ENCODE measurements around the gene RGS4. TPM values are rescaled to one million over a fixed set of nuclear protein-coding genes. Genes with fewer than 3 reads are reported as not detected.

Gene RGS4
- total RNA-seq, 1 donor = 63.9 TPM

DNA sequence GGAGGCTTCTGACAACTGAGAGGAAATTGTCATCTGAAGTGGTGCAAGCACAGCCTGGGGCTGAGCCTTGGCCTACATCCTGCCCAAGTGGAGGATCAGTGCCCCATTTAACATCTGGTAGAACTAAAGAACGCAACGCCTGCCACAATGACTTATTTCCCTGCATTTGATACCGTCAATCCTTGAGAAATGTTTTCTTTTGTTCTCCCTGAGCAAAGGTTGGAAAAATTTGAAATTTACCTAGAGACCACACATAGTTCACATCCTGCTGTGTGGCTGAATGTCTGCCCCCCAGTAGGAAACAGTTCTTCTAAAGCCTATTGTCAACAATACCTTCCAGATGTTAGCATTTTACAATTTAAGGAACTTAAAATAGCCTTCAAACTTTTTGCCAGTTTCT lies 5.6 kb upstream of the RGS4 start:
- no peak for DNase-seq (ENCODE audit: low read depth)
- TF ChIP-seq, protein P1, sequence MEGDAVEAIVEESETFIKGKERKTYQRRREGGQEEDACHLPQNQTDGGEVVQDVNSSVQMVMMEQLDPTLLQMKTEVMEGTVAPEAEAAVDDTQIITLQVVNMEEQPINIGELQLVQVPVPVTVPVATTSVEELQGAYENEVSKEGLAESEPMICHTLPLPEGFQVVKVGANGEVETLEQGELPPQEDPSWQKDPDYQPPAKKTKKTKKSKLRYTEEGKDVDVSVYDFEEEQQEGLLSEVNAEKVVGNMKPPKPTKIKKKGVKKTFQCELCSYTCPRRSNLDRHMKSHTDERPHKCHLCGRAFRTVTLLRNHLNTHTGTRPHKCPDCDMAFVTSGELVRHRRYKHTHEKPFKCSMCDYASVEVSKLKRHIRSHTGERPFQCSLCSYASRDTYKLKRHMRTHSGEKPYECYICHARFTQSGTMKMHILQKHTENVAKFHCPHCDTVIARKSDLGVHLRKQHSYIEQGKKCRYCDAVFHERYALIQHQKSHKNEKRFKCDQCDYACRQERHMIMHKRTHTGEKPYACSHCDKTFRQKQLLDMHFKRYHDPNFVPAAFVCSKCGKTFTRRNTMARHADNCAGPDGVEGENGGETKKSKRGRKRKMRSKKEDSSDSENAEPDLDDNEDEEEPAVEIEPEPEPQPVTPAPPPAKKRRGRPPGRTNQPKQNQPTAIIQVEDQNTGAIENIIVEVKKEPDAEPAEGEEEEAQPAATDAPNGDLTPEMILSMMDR (IDR thresholded peaks at IDR 0.05; ENCODE audit: insufficient read depth, low read depth, low read length) = no peak
- no peak overlapping the region for H3K4me3 ChIP-seq (ENCODE audit: low read depth, low read length)

DNA sequence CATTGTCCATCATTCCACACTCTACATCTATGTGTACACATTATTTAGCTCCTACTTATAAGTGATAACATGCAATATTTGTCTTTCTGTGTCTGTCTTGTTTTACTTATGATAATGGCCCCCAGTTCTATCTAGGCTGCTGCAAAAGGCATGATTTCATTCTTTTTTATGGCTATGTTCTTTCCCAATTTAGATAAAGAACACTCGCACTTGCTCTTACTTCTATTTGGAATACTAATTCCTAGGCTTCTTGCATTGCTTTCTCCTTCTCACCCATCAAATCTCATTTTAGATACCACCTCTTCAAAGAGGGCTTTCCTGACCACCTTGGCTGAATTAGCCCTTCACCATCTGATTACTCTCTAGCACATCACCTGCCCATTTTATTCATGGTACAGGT lies 3.0 kb upstream of the RGS4 start:
- DNase-seq (ENCODE audit: low read depth) = no peak
- TF ChIP-seq, protein P1 (IDR thresholded peaks at IDR 0.05; ENCODE audit: insufficient read depth, low read depth, low read length) = no peak
- H3K4me3 ChIP-seq (ENCODE audit: low read depth, low read length) = no peak overlapping the region

DNA sequence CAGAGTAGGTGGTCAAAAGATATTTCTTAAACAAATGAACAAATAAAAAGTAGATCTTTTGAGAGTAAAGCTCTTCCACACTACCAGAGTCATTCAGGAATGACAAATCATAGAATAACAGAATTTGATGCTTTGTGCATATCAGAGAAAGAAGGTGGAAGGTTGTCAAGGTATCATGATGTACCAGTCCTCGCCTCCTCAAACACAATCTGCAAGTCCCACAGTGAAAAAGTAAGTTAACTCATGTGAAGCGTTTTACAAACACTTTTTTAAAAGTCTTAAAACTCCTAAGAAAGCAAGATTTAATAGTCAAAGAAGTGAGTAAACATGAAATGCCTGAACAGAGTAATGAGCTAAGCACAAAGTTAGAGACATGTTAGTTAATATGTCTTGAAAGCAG lies 2.5 kb upstream of the RGS4 start:
- TF ChIP-seq, protein P1 (IDR thresholded peaks at IDR 0.05; ENCODE audit: insufficient read depth, low read depth, low read length) = no peak
- no peak overlapping the region for H3K4me3 ChIP-seq (ENCODE audit: low read depth, low read length)
- DNase-seq (ENCODE audit: low read depth) = no peak

DNA sequence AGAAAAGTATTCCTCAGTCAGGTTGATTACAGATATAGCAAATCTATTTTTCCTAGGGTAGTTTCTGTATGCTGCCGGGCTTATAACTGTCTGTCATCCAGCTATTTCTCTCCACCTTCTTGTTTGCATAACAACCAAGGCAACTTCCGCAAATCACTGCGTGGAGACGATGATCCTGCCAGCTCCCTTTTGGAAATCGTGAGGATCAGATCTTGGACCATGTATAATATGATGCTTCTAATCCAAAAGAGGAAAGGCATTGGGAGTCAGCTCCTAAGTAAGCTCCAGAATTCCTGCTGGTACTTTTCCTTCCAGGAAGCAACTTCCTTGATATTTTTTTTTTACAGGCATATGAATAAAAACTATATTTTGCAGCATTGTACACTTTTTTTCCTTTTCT lies 445 bp upstream of the RGS4 start:
- TF ChIP-seq, protein P1 (IDR thresholded peaks at IDR 0.05; ENCODE audit: insufficient read depth, low read depth, low read length) = no peak

DNA sequence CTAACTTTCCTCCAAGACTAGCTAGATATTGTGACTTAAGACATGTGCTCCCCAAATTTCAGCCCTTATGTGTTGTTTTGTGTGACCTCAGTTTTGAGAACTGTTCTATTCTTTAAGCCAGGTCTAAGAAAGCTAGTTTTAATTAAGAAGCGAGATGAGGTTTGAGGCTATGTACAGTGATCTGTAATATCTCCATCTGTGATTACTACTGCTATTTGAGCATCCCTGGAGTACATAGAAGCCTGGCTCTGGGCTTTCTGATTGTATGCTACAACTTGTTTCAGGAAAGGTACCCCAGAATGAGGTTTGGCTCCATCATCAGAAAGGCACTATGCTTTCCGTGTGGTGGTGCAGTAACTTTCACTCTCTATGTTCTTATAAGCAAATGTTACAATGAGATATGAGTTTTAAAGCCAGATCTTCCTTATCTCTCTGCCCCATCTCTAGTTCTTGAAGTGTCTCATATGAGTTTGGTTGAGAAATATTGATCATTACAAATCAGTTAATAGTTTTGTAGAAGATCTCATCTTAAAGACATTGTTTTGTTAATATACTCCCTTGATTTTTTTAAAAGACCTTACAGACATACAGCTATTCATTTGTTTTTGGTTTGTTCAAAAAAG lies 605 bp downstream of the RGS4 start:
- TF ChIP-seq, protein P1 (IDR thresholded peaks at IDR 0.05; ENCODE audit: insufficient read depth, low read depth, low read length) = no peak
- H3K4me3 ChIP-seq (ENCODE audit: low read depth, low read length) = peak overlapping the region; percentile 45
- no peak for DNase-seq (ENCODE audit: low read depth)

More for the DNA sequence above, 445 bp upstream of the RGS4 start:
- peak overlapping the region; percentile 45 for H3K4me3 ChIP-seq (ENCODE audit: low read depth, low read length)
- DNase-seq (ENCODE audit: low read depth) = peak; percentile 29

DNA sequence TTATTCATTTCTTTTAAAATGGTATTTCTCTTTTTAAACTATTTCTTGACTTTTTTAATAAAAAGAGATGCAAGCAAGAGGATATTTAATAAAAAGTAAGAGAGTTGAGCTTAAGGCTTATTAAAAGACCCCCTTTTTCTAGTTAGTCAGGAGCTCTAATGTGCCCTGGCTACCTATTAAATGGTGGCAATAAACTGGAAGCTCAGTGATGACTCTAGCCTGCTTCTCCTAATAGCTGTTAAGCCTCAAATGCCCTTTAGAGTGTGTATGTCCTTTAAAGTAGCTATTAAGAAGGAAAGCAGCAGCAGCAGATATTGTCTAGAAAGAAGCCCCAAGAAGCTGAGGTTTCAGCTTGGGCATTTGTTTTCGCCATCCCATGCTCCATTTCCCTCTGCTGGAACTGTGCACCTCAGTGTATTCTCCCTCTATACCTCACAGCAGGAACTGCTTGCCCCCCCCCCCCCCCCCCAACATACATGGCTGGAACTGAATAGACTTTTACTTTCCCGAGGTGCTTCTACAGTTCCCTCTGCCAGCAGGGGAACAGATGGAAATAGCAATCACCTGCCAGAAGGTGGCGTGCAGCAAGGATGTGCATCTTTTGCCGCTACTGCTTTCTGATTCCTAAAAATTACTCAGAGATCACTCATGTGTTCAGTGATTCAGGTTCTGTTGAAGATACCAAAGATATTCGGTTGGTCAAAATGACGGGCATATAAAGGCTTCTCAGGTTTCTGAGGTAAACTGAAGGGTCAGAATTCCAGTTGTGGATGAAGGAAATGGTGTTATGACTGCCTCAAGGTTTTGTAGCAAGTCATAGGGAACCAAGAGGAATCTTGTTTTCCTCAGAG lies 2.5 kb downstream of the RGS4 start:
- TF ChIP-seq, protein P1 (IDR thresholded peaks at IDR 0.05; ENCODE audit: insufficient read depth, low read depth, low read length) = peak; percentile 81
- peak; percentile 76 for DNase-seq (ENCODE audit: low read depth)
- H3K4me3 ChIP-seq (ENCODE audit: low read depth, low read length) = peak overlapping the region; percentile 14

Measured in fibroblast of villous mesenchyme (primary cell).